Measurements from ENCODE around the gene ZBP1.

The ZBP1 gene

DNA sequence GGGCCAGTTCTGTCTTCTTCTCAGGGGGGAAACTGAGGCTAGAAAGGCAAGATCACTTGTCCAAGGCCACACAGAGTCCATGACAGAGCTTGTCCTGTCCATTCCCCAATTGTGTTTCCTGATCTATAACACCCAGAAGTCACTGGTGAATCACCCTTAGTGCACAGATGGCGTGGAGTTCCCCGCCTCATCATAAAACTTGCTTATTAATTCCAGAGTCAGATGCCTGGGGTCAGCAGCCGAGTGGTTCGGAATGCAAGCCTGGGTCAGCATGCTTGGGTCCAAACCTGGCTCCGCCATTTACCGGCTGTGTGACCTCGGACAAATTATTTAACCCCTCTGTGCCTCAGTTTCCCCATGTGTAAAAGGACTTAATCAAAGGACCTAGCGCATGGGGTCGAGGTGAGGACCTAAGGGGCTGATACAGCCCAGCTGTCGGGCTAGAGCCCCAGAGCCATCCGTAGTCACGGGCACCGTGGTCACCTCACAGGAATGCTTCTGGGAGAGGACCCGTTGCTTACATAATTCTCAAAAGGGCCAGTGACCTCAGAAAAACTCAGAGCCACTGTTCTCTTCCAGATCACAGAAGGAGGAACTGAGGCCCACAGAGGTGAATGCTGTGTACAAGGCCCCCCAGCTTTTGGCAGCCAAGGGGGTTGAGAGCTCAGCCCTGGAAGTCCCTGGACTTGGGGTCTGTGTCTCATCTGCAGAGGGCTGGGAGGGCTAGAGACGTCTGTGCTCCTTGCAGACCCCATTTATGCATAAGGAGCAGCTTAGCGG, 1.4 kb upstream of the ZBP1 start:
- no peak overlapping the region for H3K14ac ChIP-seq (ENCODE audit: low read length)
- H2AFZ ChIP-seq (ENCODE audit: insufficient read depth, low read length, poor library complexity) = no peak overlapping the region
- no peak overlapping the region for H4K12ac ChIP-seq (ENCODE audit: low read depth, low read length)
- no peak overlapping the region for H4K8ac ChIP-seq (ENCODE audit: low read depth, low read length)
- H3K79me1 ChIP-seq (ENCODE audit: low read length) = no peaks in the 10 kb centered on the region
- no peak overlapping the region for H3K27ac ChIP-seq (ENCODE audit: low read depth, low read length)
- H2BK12ac ChIP-seq (ENCODE audit: low read length) = no peak overlapping the region
- no peak overlapping the region for H2AK5ac ChIP-seq (ENCODE audit: low read length)
- no peak overlapping the region for H3K23ac ChIP-seq (ENCODE audit: low read length)
- H4K91ac ChIP-seq (ENCODE audit: low read depth, low read length) = no peak overlapping the region
- no peak overlapping the region for H3K4ac ChIP-seq (ENCODE audit: low read depth, low read length)
- peaks cover 5 to 8% of the 10 kb centered on the region in 2 experiments for H3K4me1 ChIP-seq (ENCODE audit: control insufficient read depth in 1 of 2, insufficient read depth in 2 of 2, low read length in 2 of 2)
- H3K4me3 ChIP-seq (ENCODE audit: low read depth, low read length) = no peak overlapping the region
- no peak for DNase-seq
- no peak overlapping the region for H3K4me2 ChIP-seq (ENCODE audit: low read length)
- H3K9ac ChIP-seq (ENCODE audit: low read length) = no peak overlapping the region
- no peaks in the 10 kb centered on the region for H3K27me3 ChIP-seq (ENCODE audit: insufficient read depth, low read length)
- H2BK5ac ChIP-seq (ENCODE audit: low read depth, low read length, poor library complexity) = no peak overlapping the region
- peaks cover 3% of the 10 kb centered on the region for H3K9me3 ChIP-seq (ENCODE audit: insufficient read depth, low read depth, low read length)
- H2BK120ac ChIP-seq (ENCODE audit: insufficient read depth, low read length, poor library complexity) = no peak overlapping the region
- WGBS (ENCODE audit: extremely low coverage, insufficient coverage, insufficient read length) = no CpG with 5 or more reads among the region's 16 CpGs
- H3K18ac ChIP-seq (ENCODE audit: low read length) = no peak overlapping the region
- H3K36me3 ChIP-seq (ENCODE audit: control insufficient read depth in 1 of 2, insufficient read depth in 2 of 2, low read length in 2 of 2) = no peaks in the 10 kb centered on the region
- H3K79me2 ChIP-seq (ENCODE audit: control insufficient read depth, insufficient read depth, low read length, poor library complexity) = no peaks in the 10 kb centered on the region

DNA sequence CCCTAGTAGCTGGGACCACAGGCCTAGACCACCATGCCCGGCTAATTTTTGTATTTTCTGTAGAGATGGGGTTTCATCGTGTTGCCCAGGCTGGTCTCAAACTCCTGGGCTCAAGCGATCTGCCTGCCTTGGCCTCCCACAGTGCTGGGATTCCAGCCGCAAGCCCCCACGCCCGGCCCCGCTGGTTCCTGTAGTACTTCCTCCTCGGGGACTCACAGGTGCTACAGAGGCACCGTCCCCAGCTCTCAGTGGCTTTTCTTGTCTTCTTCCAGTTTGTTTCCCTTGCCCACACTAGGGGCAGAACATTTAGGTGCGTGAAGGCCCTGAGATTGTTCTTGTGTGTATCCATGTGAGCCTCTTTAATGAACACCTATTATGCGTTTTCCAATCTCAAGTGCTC, 773 bp upstream of the ZBP1 start:
- H4K8ac ChIP-seq (ENCODE audit: low read depth, low read length) = no peak overlapping the region
- H3K9me3 ChIP-seq (ENCODE audit: insufficient read depth, low read depth, low read length) = peaks cover 3% of the 10 kb centered on the region
- no peak overlapping the region for H3K9ac ChIP-seq (ENCODE audit: low read length)
- H2BK120ac ChIP-seq (ENCODE audit: insufficient read depth, low read length, poor library complexity) = no peak overlapping the region
- no peak overlapping the region for H3K18ac ChIP-seq (ENCODE audit: low read length)
- WGBS (ENCODE audit: extremely low coverage, insufficient coverage, insufficient read length) = no CpG with 5 or more reads among the region's 11 CpGs
- H2BK12ac ChIP-seq (ENCODE audit: low read length) = no peak overlapping the region
- no peaks in the 10 kb centered on the region for H3K27me3 ChIP-seq (ENCODE audit: insufficient read depth, low read length)
- no peak overlapping the region for H4K91ac ChIP-seq (ENCODE audit: low read depth, low read length)
- H3K4ac ChIP-seq (ENCODE audit: low read depth, low read length) = no peak overlapping the region
- H3K4me2 ChIP-seq (ENCODE audit: low read length) = no peak overlapping the region
- no peak overlapping the region for H2BK5ac ChIP-seq (ENCODE audit: low read depth, low read length, poor library complexity)
- no peak overlapping the region for H3K14ac ChIP-seq (ENCODE audit: low read length)
- no peak overlapping the region for H4K12ac ChIP-seq (ENCODE audit: low read depth, low read length)
- H3K36me3 ChIP-seq (ENCODE audit: control insufficient read depth in 1 of 2, insufficient read depth in 2 of 2, low read length in 2 of 2) = no peaks in the 10 kb centered on the region
- peaks cover 5 to 8% of the 10 kb centered on the region in 2 experiments for H3K4me1 ChIP-seq (ENCODE audit: control insufficient read depth in 1 of 2, insufficient read depth in 2 of 2, low read length in 2 of 2)
- no peak for DNase-seq
- H3K4me3 ChIP-seq (ENCODE audit: low read depth, low read length) = no peak overlapping the region
- no peak overlapping the region for H3K23ac ChIP-seq (ENCODE audit: low read length)
- H2AK5ac ChIP-seq (ENCODE audit: low read length) = no peak overlapping the region
- no peaks in the 10 kb centered on the region for H3K79me2 ChIP-seq (ENCODE audit: control insufficient read depth, insufficient read depth, low read length, poor library complexity)
- no peaks in the 10 kb centered on the region for H3K79me1 ChIP-seq (ENCODE audit: low read length)
- H2AFZ ChIP-seq (ENCODE audit: insufficient read depth, low read length, poor library complexity) = no peak overlapping the region
- no peak overlapping the region for H3K27ac ChIP-seq (ENCODE audit: low read depth, low read length)

DNA sequence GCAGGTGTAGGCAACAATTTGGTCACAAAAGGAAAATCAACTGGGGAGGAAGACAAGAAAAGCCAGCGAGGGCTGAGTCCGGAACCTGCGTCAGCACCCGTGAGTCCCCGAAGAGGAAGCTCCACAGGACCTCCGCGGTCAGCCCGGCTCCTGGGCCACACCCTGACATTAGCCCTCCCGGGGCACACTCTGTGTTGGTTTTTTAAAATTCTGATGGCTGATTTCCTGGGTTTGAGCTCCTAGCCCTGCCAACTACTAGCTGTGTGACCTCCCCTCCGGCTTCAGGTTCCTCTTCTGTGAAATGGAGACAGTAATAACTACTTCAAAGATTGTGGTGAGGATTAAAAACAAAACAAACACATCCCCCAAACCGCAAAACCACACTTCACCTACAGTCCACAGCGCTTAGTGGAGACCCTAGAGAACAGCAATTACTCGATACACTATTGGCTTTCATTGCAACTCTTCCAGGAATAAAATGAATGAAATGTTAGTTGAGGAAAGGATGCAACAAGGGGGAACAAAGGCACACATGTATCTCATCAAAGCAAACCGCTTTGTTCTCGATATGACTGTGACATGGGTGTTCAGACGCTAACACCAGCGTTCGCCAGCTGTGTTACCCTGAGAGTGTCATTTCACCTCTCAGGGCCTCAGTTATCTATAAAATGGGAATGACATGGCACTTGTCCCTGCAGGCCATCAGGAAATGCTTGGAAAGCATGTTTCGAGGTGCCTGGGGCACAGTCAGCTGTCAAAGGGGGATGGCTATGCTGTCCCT, 985 bp downstream of the ZBP1 start:
- Histone ChIP-seq H4K8ac (ENCODE audit: low read depth, low read length) (no peak overlapping the region), H3K18ac (ENCODE audit: low read length) (no peak overlapping the region), H3K4me2 (ENCODE audit: low read length) (no peak overlapping the region), H2AK5ac (ENCODE audit: low read length) (no peak overlapping the region), H3K4ac (ENCODE audit: low read depth, low read length) (no peak overlapping the region), H3K79me1 (ENCODE audit: low read length) (no peaks in the 10 kb centered on the region), H3K79me2 (ENCODE audit: control insufficient read depth, insufficient read depth, low read length, poor library complexity) (no peaks in the 10 kb centered on the region), H3K23ac (ENCODE audit: low read length) (no peak overlapping the region), H2BK120ac (ENCODE audit: insufficient read depth, low read length, poor library complexity) (no peak overlapping the region), H3K14ac (ENCODE audit: low read length) (no peak overlapping the region), H4K12ac (ENCODE audit: low read depth, low read length) (no peak overlapping the region), H2BK12ac (ENCODE audit: low read length) (no peak overlapping the region), H2BK5ac (ENCODE audit: low read depth, low read length, poor library complexity) (no peak overlapping the region), H4K91ac (ENCODE audit: low read depth, low read length) (no peak overlapping the region), H3K27ac (ENCODE audit: low read depth, low read length) (no peak overlapping the region), H3K36me3 (ENCODE audit: control insufficient read depth in 1 of 2, insufficient read depth in 2 of 2, low read length in 2 of 2) (no peaks in the 10 kb centered on the region), H3K9ac (ENCODE audit: low read length) (no peak overlapping the region), H2AFZ (ENCODE audit: insufficient read depth, low read length, poor library complexity) (no peak overlapping the region), H3K4me3 (ENCODE audit: low read depth, low read length) (no peak overlapping the region), H3K27me3 (ENCODE audit: insufficient read depth, low read length) (no peaks in the 10 kb centered on the region), H3K4me1 (ENCODE audit: control insufficient read depth in 1 of 2, insufficient read depth in 2 of 2, low read length in 2 of 2) (peaks cover 2 to 8% of the 10 kb centered on the region in 2 experiments), H3K9me3 (ENCODE audit: insufficient read depth, low read depth, low read length) (no peaks in the 10 kb centered on the region)
- no CpG with 5 or more reads among the region's 19 CpGs for WGBS (ENCODE audit: extremely low coverage, insufficient coverage, insufficient read length)
- no peak for DNase-seq

- no peak overlapping the region for H4K91ac ChIP-seq (ENCODE audit: low read depth, low read length)
- no peak overlapping the region for H3K18ac ChIP-seq (ENCODE audit: low read length)
- no peak overlapping the region for H3K14ac ChIP-seq (ENCODE audit: low read length)
- H2AK5ac ChIP-seq (ENCODE audit: low read length) = no peak overlapping the region
- no peak overlapping the region for H4K8ac ChIP-seq (ENCODE audit: low read depth, low read length)
- no peak overlapping the region for H2BK12ac ChIP-seq (ENCODE audit: low read length)
- no peak overlapping the region for H2BK120ac ChIP-seq (ENCODE audit: insufficient read depth, low read length, poor library complexity)
- H4K12ac ChIP-seq (ENCODE audit: low read depth, low read length) = no peak overlapping the region
- H3K4me2 ChIP-seq (ENCODE audit: low read length) = no peak overlapping the region
- H2AFZ ChIP-seq (ENCODE audit: insufficient read depth, low read length, poor library complexity) = no peak overlapping the region
- H2BK5ac ChIP-seq (ENCODE audit: low read depth, low read length, poor library complexity) = no peak overlapping the region
- H3K9ac ChIP-seq (ENCODE audit: low read length) = no peak overlapping the region
- H3K4me1 ChIP-seq (ENCODE audit: control insufficient read depth in 1 of 2, insufficient read depth in 2 of 2, low read length in 2 of 2) = peaks cover 2 to 8% of the 10 kb centered on the region in 2 experiments
- no peaks in the 10 kb centered on the region for H3K79me1 ChIP-seq (ENCODE audit: low read length)
- H3K4me3 ChIP-seq (ENCODE audit: low read depth, low read length) = no peak overlapping the region
- H3K4ac ChIP-seq (ENCODE audit: low read depth, low read length) = no peak overlapping the region
- H3K27ac ChIP-seq (ENCODE audit: low read depth, low read length) = no peak overlapping the region
- H3K23ac ChIP-seq (ENCODE audit: low read length) = no peak overlapping the region
- H3K27me3 ChIP-seq (ENCODE audit: insufficient read depth, low read length) = no peaks in the 10 kb centered on the region
- H3K36me3 ChIP-seq (ENCODE audit: control insufficient read depth in 1 of 2, insufficient read depth in 2 of 2, low read length in 2 of 2) = no peaks in the 10 kb centered on the region
- no peak for DNase-seq
- no peaks in the 10 kb centered on the region for H3K79me2 ChIP-seq (ENCODE audit: control insufficient read depth, insufficient read depth, low read length, poor library complexity)
- no peaks in the 10 kb centered on the region for H3K9me3 ChIP-seq (ENCODE audit: insufficient read depth, low read depth, low read length)
- WGBS (ENCODE audit: extremely low coverage, insufficient coverage, insufficient read length) = no CpG with 5 or more reads among the region's 6 CpGs
Observed at GRCh38 chr20:57618764-57619050, 1.5 kb downstream of the ZBP1 start.

Measured in trophoblast cell (in vitro differentiated cells and primary cell).